ENCODE measurements around the gene CROCC2.

DNA sequence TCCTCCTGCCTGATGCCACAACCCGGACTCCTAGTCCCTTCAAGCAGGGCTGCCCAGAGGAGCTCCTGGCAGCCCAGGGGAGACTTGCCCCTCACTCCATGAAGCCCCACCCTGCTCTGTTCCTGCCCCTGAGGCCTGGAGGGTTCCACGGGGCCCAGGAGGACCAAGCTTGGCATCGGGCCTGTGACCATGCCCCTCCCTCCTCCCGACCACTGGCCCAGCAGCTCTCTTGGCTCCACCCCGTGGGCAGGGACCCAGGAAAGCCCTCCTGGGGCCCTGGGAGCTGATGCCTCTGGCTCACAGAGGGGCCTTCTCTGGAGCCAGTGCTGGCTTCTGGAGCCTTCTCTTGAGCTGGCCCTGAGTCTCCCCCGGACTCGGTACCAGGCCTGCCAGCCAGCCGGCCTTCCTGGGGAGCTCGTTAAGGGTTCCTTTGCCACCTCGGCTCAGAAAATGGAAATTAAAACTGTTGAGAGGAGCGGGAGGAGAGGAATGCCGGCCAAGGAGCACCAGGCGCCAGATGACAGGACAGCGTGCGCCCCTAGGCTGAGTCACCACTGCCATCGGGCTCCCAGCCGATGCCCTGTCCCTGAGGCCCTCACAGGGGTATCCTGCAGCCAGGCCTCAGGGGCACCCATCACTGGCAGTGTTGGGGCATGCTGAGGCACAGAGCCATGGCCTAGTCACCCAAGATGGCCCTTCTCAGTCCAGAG is 51.7 kb downstream of the CROCC2 start:
- TF ChIP-seq, protein P1, sequence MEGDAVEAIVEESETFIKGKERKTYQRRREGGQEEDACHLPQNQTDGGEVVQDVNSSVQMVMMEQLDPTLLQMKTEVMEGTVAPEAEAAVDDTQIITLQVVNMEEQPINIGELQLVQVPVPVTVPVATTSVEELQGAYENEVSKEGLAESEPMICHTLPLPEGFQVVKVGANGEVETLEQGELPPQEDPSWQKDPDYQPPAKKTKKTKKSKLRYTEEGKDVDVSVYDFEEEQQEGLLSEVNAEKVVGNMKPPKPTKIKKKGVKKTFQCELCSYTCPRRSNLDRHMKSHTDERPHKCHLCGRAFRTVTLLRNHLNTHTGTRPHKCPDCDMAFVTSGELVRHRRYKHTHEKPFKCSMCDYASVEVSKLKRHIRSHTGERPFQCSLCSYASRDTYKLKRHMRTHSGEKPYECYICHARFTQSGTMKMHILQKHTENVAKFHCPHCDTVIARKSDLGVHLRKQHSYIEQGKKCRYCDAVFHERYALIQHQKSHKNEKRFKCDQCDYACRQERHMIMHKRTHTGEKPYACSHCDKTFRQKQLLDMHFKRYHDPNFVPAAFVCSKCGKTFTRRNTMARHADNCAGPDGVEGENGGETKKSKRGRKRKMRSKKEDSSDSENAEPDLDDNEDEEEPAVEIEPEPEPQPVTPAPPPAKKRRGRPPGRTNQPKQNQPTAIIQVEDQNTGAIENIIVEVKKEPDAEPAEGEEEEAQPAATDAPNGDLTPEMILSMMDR (IDR thresholded peaks at IDR 0.05) = no peak
- TF ChIP-seq POLR2A (IDR thresholded peaks at IDR 0.05) = no peak
- TF ChIP-seq POLR2AphosphoS5 (IDR thresholded peaks at IDR 0.05) = no peak
